HG03159 (cell line): ENCODE measurements around the gene RCAN3.
"Not testable (repeated sequence)": the region's sequence is repeated elsewhere in the genome, so short reads cannot be mapped to it uniquely, and the experiment has no call there.

Source experiments
- ATAC-seq: cut with Tn5 transposase; IDR thresholded peaks from one replicate; pipeline ENCODE4 v1.9.1; 2021; ENCODE audit warnings: mild to moderate bottlenecking, moderate library complexity; ENCODE audit not compliant: unreplicated experiment

The RCAN3 gene

DNA sequence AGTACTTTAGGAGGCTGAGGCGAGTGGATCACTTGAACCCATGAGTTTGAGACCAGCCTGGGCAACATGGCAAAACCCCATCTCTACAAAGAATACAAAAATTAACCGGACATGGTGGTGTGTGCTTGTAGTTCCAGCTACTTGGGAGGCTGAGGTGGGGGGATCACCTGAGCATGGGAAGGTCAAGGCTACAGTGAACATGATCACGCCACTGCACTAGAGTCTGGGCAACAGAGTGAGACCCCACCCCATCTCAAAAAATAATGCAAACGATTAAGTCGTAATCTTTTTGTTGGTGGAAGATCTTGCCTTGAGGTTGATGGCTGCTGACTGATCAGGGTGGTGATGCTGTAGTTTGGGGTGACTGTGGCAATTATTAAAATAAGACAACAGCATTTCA, 6.3 kb downstream of the RCAN3 start:
- no peak for ATAC-seq

- ATAC-seq: no peak
These were observed 11.1 kb downstream of the RCAN3 start for GRCh38 chr1:24513706-24514105.

GRCh38 chr1:24514946-24515345, 12.3 kb downstream of the RCAN3 start:
- no peak for ATAC-seq

GRCh38 chr1:24515671-24516209, 13.1 kb downstream of the RCAN3 start:
- ATAC-seq: not testable (repeated sequence)

GRCh38 chr1:24516506-24516905, 13.9 kb downstream of the RCAN3 start:
- no peak for ATAC-seq

DNA sequence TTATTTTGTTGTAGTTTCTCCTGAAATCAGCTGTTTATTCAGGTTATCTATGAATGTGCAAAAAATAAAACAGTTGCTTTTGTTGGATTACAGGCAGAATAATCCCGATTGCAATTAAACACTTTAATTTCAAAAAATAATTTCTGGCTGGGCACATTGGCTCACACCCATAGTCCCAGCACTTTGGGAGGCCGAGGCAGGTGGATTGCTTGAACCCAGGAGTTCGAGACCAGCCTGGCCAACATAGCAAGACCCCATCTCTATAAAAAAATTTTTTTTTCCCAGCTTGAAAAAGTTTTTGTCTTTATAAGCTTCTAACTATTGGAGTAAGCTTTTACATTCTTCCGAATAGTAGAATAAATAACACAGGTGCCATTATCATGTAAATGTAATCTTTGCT, 15.3 kb downstream of the RCAN3 start:
- ATAC-seq: no peak

- not testable (repeated sequence) for ATAC-seq
These were observed 17.6 kb downstream of the RCAN3 start for GRCh38 chr1:24520282-24520681.

- ATAC-seq: no peak
These were observed 23.0 kb downstream of the RCAN3 start for GRCh38 chr1:24525606-24526005.

DNA sequence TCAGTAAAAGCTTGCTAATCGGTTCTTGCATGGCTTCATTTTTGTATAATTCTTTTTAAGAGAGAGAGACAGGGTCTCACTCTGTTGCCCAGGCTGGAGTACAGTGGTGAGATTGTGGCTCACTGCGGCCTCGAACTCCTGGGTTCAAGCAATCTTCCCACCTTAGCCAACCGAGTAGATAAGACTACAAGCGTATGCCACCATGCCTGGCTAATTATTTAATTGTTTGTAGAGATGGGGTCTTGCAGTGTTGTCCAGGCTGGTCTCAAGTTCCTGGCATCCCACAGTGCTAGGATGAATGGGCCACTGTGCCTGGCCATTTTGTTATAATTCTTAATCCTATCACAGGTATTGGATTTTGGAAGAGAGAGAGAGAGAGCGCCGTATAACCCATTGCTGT, 23.4 kb downstream of the RCAN3 start:
- no peak for ATAC-seq

- no peak for ATAC-seq
These were observed 24.4 kb downstream of the RCAN3 start for GRCh38 chr1:24526940-24527542.

DNA sequence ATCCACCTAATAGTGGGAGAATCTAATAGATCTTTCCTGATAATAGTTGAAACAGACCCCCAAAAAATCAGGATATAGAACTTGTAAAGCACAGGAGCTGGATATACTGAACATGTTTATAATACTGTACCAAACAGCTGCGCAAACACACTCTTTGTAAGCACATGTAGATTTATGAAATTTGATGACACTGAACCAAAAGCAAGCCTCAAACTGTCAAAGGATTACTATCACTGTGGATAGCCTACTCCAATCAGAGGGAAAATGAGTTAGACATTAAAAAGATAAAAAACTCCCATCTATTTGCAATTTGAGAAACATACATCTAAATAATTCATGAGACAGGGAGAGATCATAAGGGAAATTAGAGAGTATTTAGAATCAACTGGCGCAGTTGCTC, 26.1 kb downstream of the RCAN3 start:
- ATAC-seq: no peak

DNA sequence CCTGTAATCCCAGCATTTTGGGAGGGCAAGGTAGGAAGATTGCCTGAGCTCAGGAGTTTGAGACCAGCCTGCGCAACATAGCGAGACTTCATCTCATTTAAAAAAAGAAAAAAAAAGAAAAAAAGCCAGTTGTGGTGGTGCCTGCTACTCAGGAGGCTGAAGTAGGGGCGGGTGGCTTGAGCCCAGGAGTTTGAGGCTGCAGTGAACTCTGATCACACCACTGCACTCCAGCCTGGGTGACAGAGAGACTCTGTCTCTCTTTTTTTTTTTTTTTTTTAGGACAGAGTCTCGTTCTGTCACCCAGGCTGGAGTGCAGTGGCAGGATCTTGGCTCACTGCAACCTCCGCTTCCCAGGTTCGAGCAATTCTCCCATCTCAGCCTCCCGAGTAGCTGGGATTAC, 26.7 kb downstream of the RCAN3 start:
- ATAC-seq: not testable (repeated sequence)

DNA sequence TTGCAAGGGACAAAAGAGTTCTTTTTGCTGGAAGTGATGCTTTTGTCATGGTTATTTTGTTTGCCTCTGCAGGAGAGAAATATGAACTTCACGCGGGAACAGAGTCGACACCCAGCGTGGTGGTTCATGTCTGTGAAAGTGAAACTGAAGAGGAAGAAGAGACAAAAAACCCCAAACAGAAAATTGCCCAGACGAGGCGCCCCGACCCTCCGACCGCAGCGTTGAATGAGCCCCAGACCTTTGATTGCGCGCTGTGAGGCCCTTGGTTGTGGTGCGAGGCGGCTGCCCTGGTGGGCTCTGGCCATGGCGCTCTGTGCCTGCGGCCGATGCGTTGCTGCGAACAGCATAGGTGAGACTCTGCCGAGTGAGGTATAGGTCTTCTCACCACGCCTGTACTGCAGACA, 32.4 kb downstream of the RCAN3 start:
- ATAC-seq: no peak

DNA sequence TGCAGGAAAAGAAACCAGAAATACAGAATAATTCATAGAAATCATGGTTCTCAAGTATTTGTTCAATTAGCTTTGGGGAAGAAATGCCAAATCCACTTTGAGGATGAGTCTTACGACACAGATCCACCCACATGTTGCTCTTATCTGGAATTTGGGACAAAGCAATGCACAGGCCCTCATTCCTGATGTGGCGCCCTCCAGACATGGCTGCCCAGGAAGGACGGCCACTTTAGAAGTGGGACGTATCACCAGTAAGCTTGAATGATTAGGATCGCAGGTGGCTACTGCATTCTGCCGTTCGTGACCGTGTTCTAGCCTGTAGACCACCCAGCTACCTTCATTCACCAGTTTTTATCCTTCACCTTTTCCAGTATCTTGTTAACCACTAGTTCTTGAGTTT, 33.1 kb downstream of the RCAN3 start:
- ATAC-seq: no peak

DNA sequence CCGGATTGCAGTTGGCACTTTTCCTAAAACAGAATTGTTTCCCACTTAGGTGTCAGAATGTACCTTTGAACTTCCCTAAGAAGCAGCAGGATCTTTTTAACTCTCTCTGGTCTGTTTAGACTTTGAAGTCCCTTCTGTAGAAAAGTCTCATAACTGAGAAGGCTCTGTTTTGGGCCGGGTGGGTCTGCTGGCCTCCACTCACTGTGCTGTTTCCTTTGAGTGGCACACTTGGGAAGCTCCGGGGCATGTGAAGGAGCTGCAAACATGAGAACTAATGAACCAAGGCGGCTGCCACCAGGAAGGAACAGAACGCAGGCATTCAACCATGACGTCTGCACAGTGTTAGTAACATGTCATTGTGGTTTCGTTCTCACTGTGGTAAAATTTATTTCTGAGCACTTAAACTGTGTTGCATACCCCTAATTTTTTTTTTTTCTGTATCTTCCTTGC, 33.8 kb downstream of the RCAN3 start:
- peak; percentile 65 for ATAC-seq

DNA sequence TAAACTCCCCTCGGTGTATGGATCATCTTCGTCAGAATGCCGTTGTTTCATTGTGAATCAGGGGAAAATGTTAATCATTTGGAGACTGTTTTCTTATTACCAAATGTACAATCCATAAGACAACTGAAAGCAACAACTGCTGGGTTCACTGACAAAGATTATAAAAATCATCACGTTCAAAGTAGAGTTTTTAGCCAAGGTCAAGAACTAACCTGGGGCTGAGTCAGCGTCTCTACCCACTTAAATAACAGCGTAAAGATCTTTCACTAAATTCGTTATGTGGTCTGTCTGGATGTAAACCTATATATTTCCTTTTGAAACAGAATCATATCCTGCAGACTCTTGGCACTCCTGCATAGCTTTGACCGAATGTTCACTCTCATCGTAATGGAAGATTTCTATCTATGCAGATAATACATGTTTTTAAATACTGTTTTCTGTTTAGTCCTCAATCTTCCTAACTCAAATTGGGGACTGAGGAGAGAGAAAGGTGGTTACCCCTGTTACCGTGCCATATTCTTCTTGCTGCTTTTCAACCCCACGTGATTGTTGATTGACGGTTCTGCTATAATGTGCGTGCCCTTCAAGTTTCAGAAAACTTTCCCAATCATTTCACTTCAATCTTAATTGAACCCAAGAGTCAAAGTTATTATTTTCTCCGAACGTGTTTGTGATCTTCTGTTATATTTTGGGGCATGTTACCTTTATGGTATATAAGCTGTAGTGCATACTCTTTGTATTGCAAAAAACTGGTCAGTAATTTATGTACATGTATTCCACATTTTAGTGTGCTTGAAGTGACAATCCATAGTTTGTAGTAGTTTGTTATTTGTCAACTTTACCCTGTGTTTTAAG, 37.6 kb downstream of the RCAN3 start:
- ATAC-seq: no peak

GRCh38 chr1:24540906-24541710, 38.5 kb downstream of the RCAN3 start:
- no peak for ATAC-seq

- no peak for ATAC-seq
These were observed 39.2 kb downstream of the RCAN3 start for GRCh38 chr1:24541711-24542346.

GRCh38 chr1:24544239-24544638, 41.6 kb downstream of the RCAN3 start:
- no peak for ATAC-seq

GRCh38 chr1:24545662-24546061, 43.0 kb downstream of the RCAN3 start:
- no peak for ATAC-seq

DNA sequence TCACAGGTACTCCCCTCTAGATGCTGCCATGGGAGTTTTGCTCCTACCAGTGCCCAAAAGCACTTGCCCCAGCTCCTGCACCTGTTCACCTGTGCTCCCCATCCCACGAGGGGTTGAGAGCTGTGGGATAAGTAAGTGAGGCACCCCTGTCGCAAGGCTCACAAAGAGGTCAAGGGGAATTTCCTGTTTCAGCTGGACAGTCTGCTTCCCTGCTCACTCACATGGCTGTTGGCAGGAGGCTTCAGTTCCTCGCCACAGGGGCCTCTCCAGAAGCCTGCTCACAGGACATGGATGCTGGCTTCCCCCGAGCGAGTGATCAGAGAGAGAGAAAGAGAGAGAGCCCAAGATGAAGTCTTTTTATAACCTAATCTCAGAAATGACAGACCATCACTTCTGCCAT, 44.6 kb downstream of the RCAN3 start:
- ATAC-seq: no peak
